ENCODE measurements around the gene LIMK2.

Gene LIMK2

DNA sequence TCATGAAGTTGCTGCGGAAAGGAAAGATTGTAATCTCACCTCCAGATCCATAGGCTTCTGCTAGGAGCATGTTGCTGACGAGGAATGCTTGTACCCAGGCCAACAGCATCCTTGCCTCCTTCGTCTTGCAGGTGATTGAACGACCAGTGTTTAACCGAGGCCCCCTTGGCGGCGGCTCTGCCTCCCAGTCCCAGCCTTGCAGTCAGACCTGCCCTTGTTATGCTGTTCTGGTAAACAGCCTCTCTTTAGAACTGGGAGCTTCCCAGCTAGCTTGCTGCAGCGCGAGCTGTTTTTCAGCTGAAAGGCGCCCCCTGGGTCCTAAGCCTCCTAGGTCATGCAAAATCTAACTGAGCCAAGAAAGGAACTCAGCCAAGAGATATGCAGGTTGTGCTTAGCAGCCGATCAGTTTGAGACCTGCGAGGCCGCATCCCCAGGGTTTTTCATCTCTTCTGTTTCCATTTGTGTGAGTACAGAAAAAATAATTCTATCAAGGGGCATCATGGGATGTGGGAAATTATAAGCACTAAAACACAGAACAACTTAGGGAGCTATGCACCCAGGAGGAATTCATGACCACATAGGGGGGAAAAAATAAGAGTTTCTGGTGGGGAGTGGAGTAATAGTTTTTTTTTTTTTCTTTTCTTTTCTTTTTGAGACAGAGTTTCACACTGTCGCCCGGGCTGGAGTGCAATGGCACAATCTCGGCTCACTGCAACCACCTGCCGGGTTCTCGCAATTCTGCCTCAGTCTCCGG is 80.3 kb downstream of the LIMK2 start, which contains the start of gene PIK3IP1:
Gene PIK3IP1 (minus strand): TSS at position 253 of the 754 bp plus-strand sequence. CDS start 144 bp downstream, at position 109.
- peak within 1 kb of the TSS; percentile 63 for H3K4me3 ChIP-seq (ENCODE audit: low read depth, low read length)
- peak; percentile 86 for DNase-seq (ENCODE audit: low read depth, low spot score)
- TF ChIP-seq, protein P1, sequence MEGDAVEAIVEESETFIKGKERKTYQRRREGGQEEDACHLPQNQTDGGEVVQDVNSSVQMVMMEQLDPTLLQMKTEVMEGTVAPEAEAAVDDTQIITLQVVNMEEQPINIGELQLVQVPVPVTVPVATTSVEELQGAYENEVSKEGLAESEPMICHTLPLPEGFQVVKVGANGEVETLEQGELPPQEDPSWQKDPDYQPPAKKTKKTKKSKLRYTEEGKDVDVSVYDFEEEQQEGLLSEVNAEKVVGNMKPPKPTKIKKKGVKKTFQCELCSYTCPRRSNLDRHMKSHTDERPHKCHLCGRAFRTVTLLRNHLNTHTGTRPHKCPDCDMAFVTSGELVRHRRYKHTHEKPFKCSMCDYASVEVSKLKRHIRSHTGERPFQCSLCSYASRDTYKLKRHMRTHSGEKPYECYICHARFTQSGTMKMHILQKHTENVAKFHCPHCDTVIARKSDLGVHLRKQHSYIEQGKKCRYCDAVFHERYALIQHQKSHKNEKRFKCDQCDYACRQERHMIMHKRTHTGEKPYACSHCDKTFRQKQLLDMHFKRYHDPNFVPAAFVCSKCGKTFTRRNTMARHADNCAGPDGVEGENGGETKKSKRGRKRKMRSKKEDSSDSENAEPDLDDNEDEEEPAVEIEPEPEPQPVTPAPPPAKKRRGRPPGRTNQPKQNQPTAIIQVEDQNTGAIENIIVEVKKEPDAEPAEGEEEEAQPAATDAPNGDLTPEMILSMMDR (IDR thresholded peaks at IDR 0.05; ENCODE audit: low read depth, low read length) = peak; percentile 59
- in situ Hi-C loops (cut with HindIII; ENCODE audit: low sequenced_read_pairs) = no loop called here

DNA sequence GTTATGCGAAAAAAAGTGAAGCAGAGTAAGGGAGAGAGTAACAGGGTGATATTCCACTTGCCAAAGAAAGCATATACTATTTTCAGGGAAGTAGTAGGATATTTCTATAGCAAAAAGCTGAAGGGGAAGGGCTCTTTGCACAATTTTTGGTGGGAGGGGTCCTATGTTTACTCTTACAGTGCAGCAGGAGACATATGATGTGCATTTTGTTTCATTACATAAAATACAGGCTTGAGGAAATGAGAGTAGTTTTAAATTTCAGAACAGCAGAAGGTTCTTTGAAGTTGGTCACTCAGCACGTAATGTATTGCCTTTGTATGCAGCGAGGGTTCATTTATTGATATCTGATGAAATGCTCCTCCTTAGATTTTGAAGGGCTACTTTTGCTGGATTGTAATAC is 83.3 kb downstream of the LIMK2 start:
- DNase-seq (ENCODE audit: low read depth, low spot score) = no peak
- TF ChIP-seq, protein P1 (IDR thresholded peaks at IDR 0.05; ENCODE audit: low read depth, low read length) = no peak
- no peak overlapping the region for H3K4me3 ChIP-seq (ENCODE audit: low read depth, low read length)
- in situ Hi-C loops (cut with HindIII; ENCODE audit: low sequenced_read_pairs) = no loop called here

DNA sequence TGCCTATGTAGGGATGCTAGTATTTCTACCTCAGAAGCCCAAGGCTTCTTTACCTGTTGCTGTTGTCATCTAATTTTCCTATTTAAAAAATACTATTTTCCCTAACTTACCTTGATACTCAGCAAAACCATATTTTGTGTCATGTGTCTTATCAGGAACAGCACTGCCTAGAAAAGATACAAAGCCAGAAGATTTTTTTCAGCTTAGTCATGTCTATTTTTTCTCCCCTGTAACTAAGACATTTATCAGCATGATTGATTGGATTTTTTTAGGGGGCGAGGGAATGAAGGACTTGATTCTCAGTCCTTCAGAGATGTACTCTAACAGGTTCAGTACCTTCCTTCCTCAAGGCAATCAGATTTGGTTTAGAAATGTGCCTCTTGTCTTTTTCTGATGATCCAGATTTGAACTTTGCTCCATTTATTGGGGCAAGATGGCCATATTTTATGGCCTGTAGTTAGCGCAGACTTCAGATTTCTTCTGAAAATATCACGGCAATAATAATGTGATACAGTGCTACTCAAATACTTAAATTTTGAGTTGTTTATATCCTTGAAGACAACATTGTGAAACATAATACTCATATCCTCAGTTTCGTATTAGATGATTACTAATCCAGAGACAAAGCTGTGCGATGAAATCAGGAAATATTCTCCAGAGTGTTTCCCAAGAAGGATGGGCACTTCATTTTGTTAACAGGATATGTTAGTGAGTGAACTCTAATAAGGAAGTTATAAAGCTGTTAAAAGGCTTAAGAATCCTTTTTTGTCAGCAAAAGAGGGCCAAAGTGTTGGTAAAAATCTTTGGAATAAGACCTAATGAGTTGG is 83.9 kb downstream of the LIMK2 start:
- TF ChIP-seq, protein P1 (IDR thresholded peaks at IDR 0.05; ENCODE audit: low read depth, low read length) = no peak
- H3K4me3 ChIP-seq (ENCODE audit: low read depth, low read length) = no peak overlapping the region
- in situ Hi-C loops (cut with HindIII; ENCODE audit: low sequenced_read_pairs) = no loop called here
- DNase-seq (ENCODE audit: low read depth, low spot score) = no peak

DNA sequence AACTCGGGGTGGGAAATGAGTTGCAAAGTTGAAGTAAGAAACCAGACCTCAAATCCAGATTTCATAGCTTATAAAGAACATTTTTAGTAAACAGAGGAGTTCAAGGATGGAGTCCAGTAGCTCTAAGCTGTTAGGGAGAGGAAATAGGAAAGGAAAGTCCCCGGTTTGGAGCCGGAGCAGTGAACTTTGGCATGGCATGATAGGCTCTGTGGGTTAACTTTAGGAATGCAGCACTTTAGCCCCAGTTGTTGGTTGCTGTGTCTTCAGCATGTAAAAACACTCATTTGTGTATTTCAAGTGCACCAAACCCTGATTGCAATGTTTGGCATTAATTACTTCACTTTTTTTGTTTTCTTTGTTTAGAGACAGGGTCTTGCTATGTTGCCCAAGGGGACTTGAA is 88.8 kb downstream of the LIMK2 start:
- no peak overlapping the region for H3K4me3 ChIP-seq (ENCODE audit: low read depth, low read length)
- TF ChIP-seq, protein P1 (IDR thresholded peaks at IDR 0.05; ENCODE audit: low read depth, low read length) = no peak
- in situ Hi-C loops (cut with HindIII; ENCODE audit: low sequenced_read_pairs) = no loop called here
- DNase-seq (ENCODE audit: low read depth, low spot score) = no peak

DNA sequence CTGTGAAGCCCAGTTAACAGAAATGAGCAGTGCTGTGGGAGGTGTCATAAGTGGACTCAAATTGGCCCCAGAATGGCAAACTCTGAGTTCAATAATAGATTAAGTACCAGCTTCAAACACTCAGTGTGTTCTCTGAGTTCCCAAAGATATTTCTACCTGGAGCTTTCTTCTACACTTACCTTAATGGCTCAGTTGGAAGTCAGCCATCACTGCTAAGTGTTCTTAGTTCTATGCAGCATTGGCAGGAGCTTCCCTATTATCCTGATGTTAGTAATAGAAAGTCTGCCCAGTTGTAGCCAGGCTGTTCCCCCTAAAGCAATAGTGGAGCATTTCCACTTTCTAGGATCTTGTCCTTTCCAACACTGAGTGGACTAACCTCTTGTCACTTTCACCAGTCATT is 89.9 kb downstream of the LIMK2 start:
- DNase-seq (ENCODE audit: low read depth, low spot score) = no peak
- no peak overlapping the region for H3K4me3 ChIP-seq (ENCODE audit: low read depth, low read length)
- in situ Hi-C loops (cut with HindIII; ENCODE audit: low sequenced_read_pairs) = no loop called here
- TF ChIP-seq, protein P1 (IDR thresholded peaks at IDR 0.05; ENCODE audit: low read depth, low read length) = no peak

DNA sequence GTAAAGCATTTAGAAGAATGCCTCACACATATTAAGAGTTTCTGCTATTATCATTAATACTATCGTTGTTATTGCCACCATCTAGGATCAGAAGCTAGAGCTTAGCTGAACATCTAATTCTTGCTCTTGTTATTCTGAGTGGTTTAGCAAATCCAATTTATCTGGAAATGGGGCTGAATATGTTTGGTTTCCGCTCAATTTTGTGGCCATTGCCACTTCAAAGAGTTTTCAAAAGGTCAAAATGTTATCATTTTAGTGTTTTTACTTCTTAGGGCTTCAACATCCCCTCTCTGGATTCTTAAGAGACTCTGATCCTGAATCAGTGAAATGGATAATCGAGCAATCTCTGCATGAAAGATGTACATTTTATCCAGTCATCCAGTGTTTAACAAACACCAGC is 90.4 kb downstream of the LIMK2 start:
- DNase-seq (ENCODE audit: low read depth, low spot score) = no peak
- H3K4me3 ChIP-seq (ENCODE audit: low read depth, low read length) = no peak overlapping the region
- in situ Hi-C loops (cut with HindIII; ENCODE audit: low sequenced_read_pairs) = no loop called here
- TF ChIP-seq, protein P1 (IDR thresholded peaks at IDR 0.05; ENCODE audit: low read depth, low read length) = no peak

All from astrocyte of the spinal cord (primary cell).